ENCODE measurements around the gene RELCH.

DNA sequence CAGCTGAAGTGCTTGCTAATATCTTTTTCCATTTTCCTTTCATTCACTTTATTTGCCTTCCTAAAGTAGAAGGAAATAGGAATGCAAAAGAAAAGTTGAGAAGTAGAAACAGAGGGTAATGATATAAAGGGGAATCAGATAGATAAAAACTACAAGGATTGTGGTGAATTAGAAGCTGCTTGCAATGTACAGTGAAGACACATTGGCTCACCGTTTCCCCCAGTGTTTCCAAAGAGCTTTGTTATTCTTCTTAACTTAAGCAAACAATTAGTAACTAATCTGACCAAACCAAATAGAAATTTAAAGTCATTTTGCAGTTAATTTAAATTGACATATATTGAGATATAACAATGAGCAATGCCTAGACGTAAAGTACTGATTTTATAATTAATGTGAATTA lies 63.4 kb downstream of the RELCH start:
- TF ChIP-seq, protein P1, sequence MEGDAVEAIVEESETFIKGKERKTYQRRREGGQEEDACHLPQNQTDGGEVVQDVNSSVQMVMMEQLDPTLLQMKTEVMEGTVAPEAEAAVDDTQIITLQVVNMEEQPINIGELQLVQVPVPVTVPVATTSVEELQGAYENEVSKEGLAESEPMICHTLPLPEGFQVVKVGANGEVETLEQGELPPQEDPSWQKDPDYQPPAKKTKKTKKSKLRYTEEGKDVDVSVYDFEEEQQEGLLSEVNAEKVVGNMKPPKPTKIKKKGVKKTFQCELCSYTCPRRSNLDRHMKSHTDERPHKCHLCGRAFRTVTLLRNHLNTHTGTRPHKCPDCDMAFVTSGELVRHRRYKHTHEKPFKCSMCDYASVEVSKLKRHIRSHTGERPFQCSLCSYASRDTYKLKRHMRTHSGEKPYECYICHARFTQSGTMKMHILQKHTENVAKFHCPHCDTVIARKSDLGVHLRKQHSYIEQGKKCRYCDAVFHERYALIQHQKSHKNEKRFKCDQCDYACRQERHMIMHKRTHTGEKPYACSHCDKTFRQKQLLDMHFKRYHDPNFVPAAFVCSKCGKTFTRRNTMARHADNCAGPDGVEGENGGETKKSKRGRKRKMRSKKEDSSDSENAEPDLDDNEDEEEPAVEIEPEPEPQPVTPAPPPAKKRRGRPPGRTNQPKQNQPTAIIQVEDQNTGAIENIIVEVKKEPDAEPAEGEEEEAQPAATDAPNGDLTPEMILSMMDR (IDR thresholded peaks at IDR 0.05; ENCODE audit: insufficient read depth, low read depth, low read length) = no peak
- no peak for TF ChIP-seq EZH2 (IDR thresholded peaks at IDR 0.05; ENCODE audit: insufficient read depth, low read length)

Measured in astrocyte (in vitro differentiated cells and primary cell).